WTC11 (cell line): Measurements from ENCODE around the gene OR10V1.

Source experiments
- ATF2 ChIP-seq: sonication (generic); formaldehyde crosslinking; IDR thresholded peaks from 2 replicates; pipeline ENCODE4 v1.8.1; 2022; ENCODE audit warnings: low read depth, missing genetic modification reagents, borderline replicate concordance
- CTCF ChIP-seq: fragments of 200-600 bp; IDR thresholded peaks from 2 replicates; pipeline ENCODE4 v1.8.0; 2022; ENCODE audit warnings: antibody characterized with exemption
- E2F4 ChIP-seq: sonication (generic); formaldehyde crosslinking; IDR thresholded peaks from 2 replicates; pipeline ENCODE4 v1.8.1; 2022; ENCODE audit warnings: low read depth, mild to moderate bottlenecking, moderate library complexity, missing genetic modification reagents, borderline replicate concordance
- FOXK1 ChIP-seq: sonication (generic); formaldehyde crosslinking; IDR thresholded peaks from 2 replicates; pipeline ENCODE4 v1.8.0; 2022; ENCODE audit warnings: mild to moderate bottlenecking, moderate library complexity, missing genetic modification reagents
- IRF1 ChIP-seq: sonication (generic); formaldehyde crosslinking; IDR thresholded peaks from 2 replicates; pipeline ENCODE4 v1.8.0; 2023; ENCODE audit warnings: missing genetic modification reagents
- IRF2 ChIP-seq: sonication (generic); formaldehyde crosslinking; IDR thresholded peaks from 2 replicates; pipeline ENCODE4 v1.8.0; 2022; ENCODE audit warnings: low read depth, missing genetic modification reagents, borderline replicate concordance
- MAX ChIP-seq: sonication (generic); formaldehyde crosslinking; IDR thresholded peaks from 2 replicates; pipeline ENCODE4 v1.8.0; 2022; ENCODE audit warnings: mild to moderate bottlenecking, missing genetic modification reagents
- NR2C2 ChIP-seq: sonication (generic); formaldehyde crosslinking; IDR thresholded peaks from 2 replicates; pipeline ENCODE4 v1.8.0; 2022; ENCODE audit warnings: mild to moderate bottlenecking, missing genetic modification reagents
- SMAD3 ChIP-seq: sonication (generic); formaldehyde crosslinking; IDR thresholded peaks from 2 replicates; pipeline ENCODE4 v1.8.0; 2022; ENCODE audit warnings: missing genetic modification reagents, mild to moderate bottlenecking, borderline replicate concordance
- ZNF138 ChIP-seq: sonication (generic); formaldehyde crosslinking; conservative IDR thresholded peaks from 2 replicates; pipeline ENCODE4 v1.8.1; 2022; ENCODE audit warnings: mild to moderate bottlenecking, moderate library complexity, missing genetic modification reagents
- ZNF281 ChIP-seq: sonication (generic); formaldehyde crosslinking; IDR thresholded peaks from 2 replicates; pipeline ENCODE4 v1.8.0; 2023; ENCODE audit warnings: mild to moderate bottlenecking, missing genetic modification reagents

GRCh38 chr11:59727426-59727825 lies 13.8 kb upstream of the OR10V1 start:
- no peak for TF ChIP-seq FOXK1 (CRISPR knock-in tag)
- no peak for TF ChIP-seq CTCF
- no peak for TF ChIP-seq ZNF138 (CRISPR knock-in tag)
- TF ChIP-seq ATF2 (CRISPR knock-in tag): no peak
- no peak for TF ChIP-seq NR2C2 (CRISPR knock-in tag)
- TF ChIP-seq MAX: no peak
- TF ChIP-seq ZNF281 (CRISPR knock-in tag): no peak
- no peak for TF ChIP-seq E2F4
- TF ChIP-seq SMAD3 (CRISPR knock-in tag): no peak
- TF ChIP-seq IRF1 (CRISPR knock-in tag): no peak
- no peak for TF ChIP-seq IRF2
